HG03442 (cell line): Measurements from ENCODE around the gene PRRT4.

Source experiments
- ATAC-seq: cut with Tn5 transposase; IDR thresholded peaks from one replicate; pipeline ENCODE4 v1.9.1; 2021; ENCODE audit warnings: mild to moderate bottlenecking, moderate library complexity; ENCODE audit not compliant: unreplicated experiment

The PRRT4 gene

DNA sequence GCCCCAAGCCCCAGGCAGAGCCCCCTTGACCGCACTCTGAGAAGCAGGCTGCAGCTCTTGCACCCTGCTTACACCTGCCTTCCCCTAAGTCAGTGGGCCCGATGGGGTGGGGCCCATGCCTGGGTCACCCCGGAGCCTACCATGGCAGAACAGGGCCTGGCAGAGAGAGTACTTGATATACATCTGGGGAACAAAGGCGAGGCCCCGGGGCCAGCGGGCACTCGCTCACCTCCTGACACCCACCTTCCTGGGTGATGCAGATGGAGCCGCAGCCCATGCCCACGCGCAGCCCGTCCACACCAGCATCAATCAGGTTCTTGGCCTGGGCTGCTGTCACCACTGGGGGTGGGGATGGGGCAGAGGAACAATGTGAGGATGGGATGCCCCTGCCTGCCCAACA is 34.9 kb upstream of the PRRT4 start:
- ATAC-seq = no peak

- no peak for ATAC-seq
Observed at GRCh38 chr7:128395748-128396147, 34.3 kb upstream of the PRRT4 start.

- no peak for ATAC-seq
Observed at GRCh38 chr7:128394904-128395496, 33.5 kb upstream of the PRRT4 start.

GRCh38 chr7:128393526-128394330 is 32.2 kb upstream of the PRRT4 start:
- ATAC-seq = no peak

DNA sequence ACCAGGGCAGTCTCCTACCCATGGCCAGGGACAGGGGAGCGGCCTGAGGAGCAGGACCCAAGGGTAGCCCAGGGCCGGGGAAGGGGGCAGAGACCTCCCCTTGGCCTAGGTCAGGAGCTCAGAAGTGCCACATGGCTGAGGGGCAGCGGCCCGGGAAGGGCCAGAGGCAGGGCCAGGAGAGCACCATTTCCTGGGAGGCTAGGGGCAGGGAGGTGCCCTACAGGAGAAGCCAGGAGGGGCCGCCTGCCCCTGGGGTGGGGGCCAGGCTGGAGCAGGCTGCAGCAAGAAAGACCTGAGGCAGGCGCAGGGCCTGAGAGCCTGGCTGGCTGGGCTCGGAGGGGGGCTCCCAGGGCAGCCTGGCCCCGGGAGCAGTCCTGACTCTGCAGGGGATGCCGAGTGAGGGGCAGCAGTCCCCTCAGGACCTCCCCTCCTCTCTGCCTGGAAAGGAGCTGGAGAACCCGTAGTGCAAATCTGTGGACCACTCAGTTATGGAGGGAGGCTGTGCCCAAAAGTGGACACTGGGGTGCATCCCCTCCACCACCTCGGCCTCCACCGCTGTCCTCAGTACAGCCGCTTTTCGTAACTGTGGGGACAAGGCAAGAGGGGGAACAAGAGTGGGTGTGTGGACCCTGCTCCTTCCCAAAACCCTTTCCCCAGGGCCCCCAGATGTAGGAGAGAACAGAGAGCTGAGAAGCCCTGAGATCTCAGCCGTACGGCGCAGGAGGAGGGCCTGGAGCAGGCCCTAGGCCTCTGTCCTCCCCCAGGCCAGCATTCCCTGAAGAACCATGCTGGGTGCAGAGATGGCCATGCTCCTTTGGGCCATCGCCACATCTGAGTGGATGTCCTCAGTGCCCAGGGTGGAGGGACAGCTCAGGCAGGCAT is 31.2 kb upstream of the PRRT4 start:
- ATAC-seq = no peak

DNA sequence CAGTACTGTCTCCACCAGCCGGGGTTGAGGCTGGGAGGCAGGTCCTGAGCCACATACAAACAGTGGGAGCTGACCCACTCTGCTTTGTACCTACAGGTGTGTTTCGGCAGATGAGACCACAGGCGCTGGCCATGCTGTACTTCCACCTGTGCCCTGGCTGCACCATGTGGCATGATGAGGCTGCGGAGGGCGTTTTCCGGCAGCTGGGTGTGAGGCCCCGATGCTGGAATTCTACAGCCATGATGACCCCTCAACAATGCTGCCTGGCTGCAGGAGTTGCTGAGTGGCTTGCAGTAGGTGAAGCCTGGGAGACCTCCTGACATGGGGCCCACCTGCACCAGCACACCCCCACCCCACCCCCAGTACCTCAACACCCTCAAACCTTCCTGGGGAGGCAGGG is 30.3 kb upstream of the PRRT4 start:
- ATAC-seq = no peak

- no peak for ATAC-seq
Observed at GRCh38 chr7:128390871-128391565, 29.5 kb upstream of the PRRT4 start.

GRCh38 chr7:128389618-128390329 is 28.3 kb upstream of the PRRT4 start:
- no peak for ATAC-seq

DNA sequence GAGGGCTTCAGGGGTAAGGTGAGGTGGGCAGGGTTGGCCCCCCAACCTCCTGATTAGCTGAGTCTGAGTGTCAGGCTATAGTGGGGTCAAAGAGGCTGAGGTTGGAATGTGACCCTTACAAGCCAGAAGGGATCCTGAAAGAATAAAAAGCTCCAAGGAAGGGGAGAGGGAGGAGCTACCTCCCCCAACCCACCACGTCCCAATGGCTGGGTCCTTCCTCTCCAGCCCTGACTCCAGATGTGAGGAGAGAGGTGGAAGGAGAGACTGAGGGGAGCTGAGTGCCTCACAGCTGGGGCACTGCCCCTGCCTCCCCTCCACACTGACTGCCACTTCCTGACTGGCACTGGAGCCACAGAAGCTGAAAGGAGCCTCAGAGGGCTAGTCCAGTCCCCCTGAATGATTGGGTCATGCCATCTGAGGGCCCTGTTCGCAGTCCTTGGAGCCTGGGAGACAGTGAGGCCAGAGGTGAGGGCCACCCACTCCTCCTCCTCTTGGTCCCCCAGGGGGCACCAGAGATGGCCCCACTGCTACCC is 27.7 kb upstream of the PRRT4 start:
- ATAC-seq = no peak

DNA sequence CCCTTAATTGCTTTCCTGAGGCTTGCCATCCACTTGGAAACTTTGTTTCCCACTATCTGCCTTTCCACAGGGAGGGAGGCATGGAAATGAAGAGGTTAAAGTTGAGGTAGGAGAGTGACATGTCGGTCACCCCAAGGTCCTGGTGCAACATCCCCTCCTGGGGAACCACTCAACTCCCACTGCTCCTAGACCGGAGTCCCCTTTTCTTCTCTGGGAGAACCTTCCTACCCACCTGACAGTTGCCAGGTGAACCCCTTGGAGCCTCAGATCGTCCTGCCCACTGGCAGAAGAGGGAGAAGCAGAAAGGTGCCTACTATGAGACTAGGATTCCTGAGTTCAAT is 26.6 kb upstream of the PRRT4 start:
- ATAC-seq = no peak

- no peak for ATAC-seq
Observed at GRCh38 chr7:128387216-128388144, 26.0 kb upstream of the PRRT4 start.

- ATAC-seq = no peak
Observed at GRCh38 chr7:128385988-128386925, 24.8 kb upstream of the PRRT4 start.

DNA sequence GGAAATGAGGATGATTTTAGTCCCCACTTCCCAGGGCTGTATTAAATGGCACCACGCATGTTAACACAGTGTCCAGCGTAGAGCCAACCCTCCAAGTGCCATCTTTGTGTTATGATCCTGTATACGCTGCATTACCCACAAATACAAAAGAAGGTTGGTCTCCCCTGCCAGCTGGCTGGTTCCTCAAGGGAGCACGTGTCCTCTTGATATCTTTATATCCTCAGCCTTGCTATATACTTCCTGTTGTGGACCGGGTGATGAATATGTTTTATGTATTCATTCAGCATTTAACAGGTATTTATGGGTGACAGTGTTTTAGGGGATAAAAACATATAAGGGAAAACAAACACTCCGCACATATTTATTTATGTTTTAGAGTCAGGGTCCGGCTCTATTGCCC is 23.2 kb upstream of the PRRT4 start:
- no peak for ATAC-seq

DNA sequence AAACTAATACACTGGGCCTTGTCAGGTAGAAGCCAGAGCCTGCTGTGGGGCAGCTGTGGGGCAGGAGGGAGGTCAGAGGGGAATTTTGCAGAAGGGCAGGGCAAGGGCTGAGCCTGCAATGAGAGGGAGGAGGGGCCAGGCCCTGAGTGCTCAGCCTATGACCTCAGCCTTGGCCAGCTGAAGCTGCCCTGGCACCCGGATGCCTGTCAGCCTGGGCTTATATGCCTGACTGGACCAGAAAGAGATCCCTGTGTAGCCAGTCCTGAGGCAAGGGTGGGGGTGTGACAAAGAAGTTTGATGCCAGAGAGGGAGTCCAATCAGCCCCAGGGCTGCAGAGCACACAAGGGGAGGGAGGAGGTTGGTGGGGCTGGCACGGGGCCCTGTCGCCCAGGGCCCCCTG is 22.3 kb upstream of the PRRT4 start:
- ATAC-seq = no peak

DNA sequence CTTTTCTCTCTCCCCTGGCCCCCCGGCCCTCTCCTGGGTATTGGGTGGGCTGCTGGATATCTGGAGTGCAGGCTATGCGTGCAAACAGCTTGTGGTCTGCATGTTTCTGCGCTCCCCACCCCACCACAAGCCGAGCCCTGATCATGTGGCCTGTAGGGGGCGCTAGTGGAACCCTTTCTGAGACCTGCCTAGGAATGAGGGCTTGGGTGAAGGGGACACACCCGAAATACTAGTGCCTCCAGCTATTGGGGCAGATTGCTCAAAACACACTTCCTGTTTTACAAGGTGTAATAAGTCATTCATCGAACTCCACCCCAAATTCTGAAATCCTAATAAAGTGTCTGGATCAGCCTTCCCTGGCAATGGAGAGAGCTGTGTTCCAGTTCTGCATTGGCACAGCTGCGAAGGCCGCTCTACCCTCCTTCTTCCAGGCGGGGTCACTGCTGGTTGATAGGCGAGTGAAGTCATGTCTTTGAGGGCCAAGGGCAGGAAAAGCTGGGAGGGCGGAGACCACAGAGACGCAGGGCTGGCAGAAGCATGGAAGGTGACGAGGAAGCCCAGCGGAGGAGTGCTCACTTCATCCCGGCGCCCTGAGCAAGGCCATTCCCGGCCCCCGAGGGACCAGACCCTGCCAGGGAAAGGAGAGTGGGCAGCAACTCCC is 19.8 kb upstream of the PRRT4 start:
- ATAC-seq = no peak

DNA sequence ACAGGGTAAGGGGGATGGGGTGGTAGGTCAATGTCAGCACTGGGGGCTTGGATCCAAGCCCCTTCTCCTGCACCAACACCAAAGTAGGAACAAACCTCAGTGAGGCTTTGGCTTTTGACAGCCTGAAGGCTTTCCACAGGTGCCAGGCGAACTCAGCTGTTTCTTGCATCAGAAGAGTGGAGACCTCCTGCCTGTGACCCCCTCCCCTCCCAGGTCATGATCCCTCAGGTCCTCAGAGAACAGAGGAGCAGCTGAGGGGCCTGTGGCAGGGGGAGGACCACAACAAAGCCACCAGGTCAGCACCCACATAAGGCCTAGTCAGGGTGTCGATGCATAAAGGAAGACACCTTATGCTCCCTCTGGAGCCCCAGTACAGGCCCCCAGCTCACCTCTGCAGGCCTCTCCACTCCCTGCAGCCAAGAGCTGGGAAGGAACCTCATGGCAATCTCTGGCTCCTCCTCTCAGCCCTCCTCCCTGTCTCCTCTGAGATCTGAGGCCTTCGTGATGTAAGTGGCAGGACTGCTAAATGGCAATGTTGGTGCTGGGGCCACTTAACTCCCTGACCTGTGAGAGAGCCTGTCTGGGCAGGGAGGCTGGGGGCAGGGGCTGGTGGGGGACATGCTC is 19.1 kb upstream of the PRRT4 start:
- ATAC-seq = no peak

DNA sequence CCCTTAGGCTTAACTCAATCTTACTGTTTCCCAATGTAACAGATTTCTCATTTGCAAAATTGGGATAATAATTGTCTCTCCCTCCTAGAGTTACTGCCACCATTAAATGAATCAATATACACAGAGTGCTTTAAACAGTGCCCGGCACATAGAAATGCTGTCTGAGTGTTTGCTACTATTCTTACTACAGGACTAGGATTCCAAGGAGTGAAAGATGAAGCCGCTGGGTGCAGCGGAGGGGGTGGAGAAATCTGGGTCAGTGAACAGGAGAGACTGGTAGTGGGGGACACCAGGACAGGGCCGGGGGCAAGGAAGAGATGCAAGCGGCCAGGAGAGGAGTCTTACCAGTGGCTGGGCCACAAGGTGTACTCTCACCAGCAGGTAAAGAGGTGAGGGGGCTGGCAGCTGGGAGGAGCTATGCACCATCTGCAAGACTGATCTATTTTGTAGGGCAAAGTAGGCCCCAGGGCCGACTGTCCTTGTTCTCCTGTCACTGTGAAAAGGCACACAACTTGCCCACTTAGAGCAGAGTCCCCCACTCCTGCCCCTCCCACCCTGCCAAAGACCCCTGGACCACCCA is 18.5 kb upstream of the PRRT4 start:
- no peak for ATAC-seq
